WTC11 (cell line): ENCODE measurements around the gene IP6K2. TPM values are rescaled to one million over a fixed set of nuclear protein-coding genes. Genes with fewer than 3 reads are reported as not detected.

Experiments used
- ATAC-seq: fragments of 200-7000 bp; cut with Tn5 transposase; 2 replicates; pipeline ENCODE4 v1.10.0; 2021; ENCODE audit warnings: mild to moderate bottlenecking, moderate library complexity
- CTCF ChIA-PET: fragments of 300-600 bp; sonication (Branson Sonifier 250); formaldehyde crosslinking; loops from one replicate; lab custom pipeline; 2021; ENCODE audit warnings: antibody characterized with exemption; lab: Charles Lee
- POLR2A ChIA-PET: fragments of 350-600 bp; sonication (Branson Sonifier 250); formaldehyde crosslinking; loops from one replicate; lab custom pipeline; 2021; ENCODE audit warnings: antibody characterized with exemption; lab: Charles Lee
- DNase-seq: peaks from one replicate; pipeline ENCODE4 v3.0.0; 2021; ENCODE audit warnings: low spot score
- H3K27ac Mint-ChIP-seq: 2 replicates; pipeline ENCODE4 v1.8.0; 2021; ENCODE audit warnings: mixed read lengths
- H3K27me3 Mint-ChIP-seq: 2 replicates; pipeline ENCODE4 v1.8.0; 2021; ENCODE audit warnings: low read depth, mild to moderate bottlenecking, moderate library complexity, mixed read lengths
- H3K36me3 Mint-ChIP-seq: 2 replicates; pipeline ENCODE4 v1.8.0; 2021; ENCODE audit warnings: mixed read lengths
- H3K4me1 Mint-ChIP-seq: 2 replicates; pipeline ENCODE4 v1.8.0; 2022; ENCODE audit warnings: mixed read lengths
- H3K4me3 Mint-ChIP-seq: 2 replicates; pipeline ENCODE4 v1.8.0; 2021; ENCODE audit warnings: mild to moderate bottlenecking, moderate library complexity, mixed read lengths
- H3K9me3 Mint-ChIP-seq: 2 replicates; pipeline ENCODE4 v1.8.0; 2021; ENCODE audit warnings: mixed read lengths
- GTF2I ChIP-seq: fragments of 250-450 bp; sonication (Bioruptor Pico); conservative IDR thresholded peaks from 2 replicates; pipeline ENCODE4 v1.4.0; 2021; ENCODE audit warnings: mild to moderate bottlenecking
- JUN ChIP-seq: sonication (generic); formaldehyde crosslinking; IDR thresholded peaks from 2 replicates; pipeline ENCODE4 v1.8.0; 2023; ENCODE audit warnings: mild to moderate bottlenecking, missing genetic modification reagents
- NFE2L1 ChIP-seq: sonication (generic); formaldehyde crosslinking; IDR thresholded peaks from 2 replicates; pipeline ENCODE4 v1.8.1; 2023; ENCODE audit warnings: missing genetic modification reagents
- NFYB ChIP-seq: sonication (generic); formaldehyde crosslinking; conservative IDR thresholded peaks from 2 replicates; pipeline ENCODE4 v1.8.0; 2022; ENCODE audit warnings: low read depth, missing genetic modification reagents
- NR1H2 ChIP-seq: sonication (generic); formaldehyde crosslinking; IDR thresholded peaks from 2 replicates; pipeline ENCODE4 v1.9.0; 2021; ENCODE audit warnings: mild to moderate bottlenecking, moderate library complexity, missing genetic modification reagents
- OVOL2 ChIP-seq: fragments of 250-450 bp; sonication (Bioruptor Pico); IDR thresholded peaks from 2 replicates; pipeline ENCODE4 v1.9.0; 2021; ENCODE audit warnings: mild to moderate bottlenecking, borderline replicate concordance
- ZNF121 ChIP-seq: sonication (generic); formaldehyde crosslinking; IDR thresholded peaks from 2 replicates; pipeline ENCODE4 v1.8.0; 2023; ENCODE audit warnings: missing genetic modification reagents
- total RNA-seq: library from RNA; stranded (reverse); gene quantifications from 3 replicates; pipeline ENCODE4 v1.2.3, GENCODE V29; 2021
- TF ChIP-seq, protein P1 (sequence below): sonication (generic); formaldehyde crosslinking; IDR thresholded peaks from 2 replicates; pipeline ENCODE4 v1.8.0; 2022; ENCODE audit warnings: mild to moderate bottlenecking, missing genetic modification reagents
- TF ChIP-seq, protein P2 (sequence below): sonication (generic); formaldehyde crosslinking; IDR thresholded peaks from 2 replicates; pipeline ENCODE4 v1.8.0; 2022; ENCODE audit warnings: mild to moderate bottlenecking, missing genetic modification reagents
- TF ChIP-seq, protein P3 (sequence below): sonication (generic); formaldehyde crosslinking; IDR thresholded peaks from 2 replicates; pipeline ENCODE4 v1.8.1; 2023; ENCODE audit warnings: mild to moderate bottlenecking, missing genetic modification reagents, moderate library complexity
- TF ChIP-seq, protein P4 (sequence below): sonication (generic); formaldehyde crosslinking; IDR thresholded peaks from 2 replicates; pipeline ENCODE4 v1.8.0; 2022; ENCODE audit warnings: missing genetic modification reagents
- TF ChIP-seq, protein P5 (sequence below): sonication (generic); formaldehyde crosslinking; IDR thresholded peaks from 2 replicates; pipeline ENCODE4 v1.8.0; 2023; ENCODE audit warnings: missing genetic modification reagents, mild to moderate bottlenecking, borderline replicate concordance

Gene IP6K2
- total RNA-seq, 1 experiment from 2014 or later = 123 TPM

DNA sequence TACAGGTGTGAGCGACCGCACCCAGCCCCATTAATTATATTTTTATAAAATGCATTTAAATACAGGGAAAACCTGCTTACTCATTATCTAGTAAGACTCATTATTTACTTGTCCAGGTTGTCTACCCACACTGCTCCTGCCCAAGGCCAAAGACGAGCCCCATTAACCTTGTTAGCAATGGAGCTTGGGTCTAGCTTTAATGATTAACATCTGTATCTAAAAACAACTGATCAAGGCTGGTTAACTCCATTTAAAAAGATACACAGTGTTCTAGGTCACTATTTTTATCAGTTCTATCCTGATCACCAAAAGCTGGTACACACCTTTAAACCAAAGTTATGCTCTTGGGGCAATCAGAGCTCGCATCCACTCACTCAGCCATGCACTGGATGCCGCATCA is 20.9 kb downstream of the IP6K2 start (continued):
- TF ChIP-seq, protein P1, sequence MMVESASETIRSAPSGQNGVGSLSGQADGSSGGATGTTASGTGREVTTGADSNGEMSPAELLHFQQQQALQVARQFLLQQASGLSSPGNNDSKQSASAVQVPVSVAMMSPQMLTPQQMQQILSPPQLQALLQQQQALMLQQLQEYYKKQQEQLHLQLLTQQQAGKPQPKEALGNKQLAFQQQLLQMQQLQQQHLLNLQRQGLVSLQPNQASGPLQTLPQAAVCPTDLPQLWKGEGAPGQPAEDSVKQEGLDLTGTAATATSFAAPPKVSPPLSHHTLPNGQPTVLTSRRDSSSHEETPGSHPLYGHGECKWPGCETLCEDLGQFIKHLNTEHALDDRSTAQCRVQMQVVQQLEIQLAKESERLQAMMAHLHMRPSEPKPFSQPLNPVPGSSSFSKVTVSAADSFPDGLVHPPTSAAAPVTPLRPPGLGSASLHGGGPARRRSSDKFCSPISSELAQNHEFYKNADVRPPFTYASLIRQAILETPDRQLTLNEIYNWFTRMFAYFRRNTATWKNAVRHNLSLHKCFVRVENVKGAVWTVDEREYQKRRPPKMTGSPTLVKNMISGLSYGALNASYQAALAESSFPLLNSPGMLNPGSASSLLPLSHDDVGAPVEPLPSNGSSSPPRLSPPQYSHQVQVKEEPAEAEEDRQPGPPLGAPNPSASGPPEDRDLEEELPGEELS (CRISPR knock-in tag) = no peak

DNA sequence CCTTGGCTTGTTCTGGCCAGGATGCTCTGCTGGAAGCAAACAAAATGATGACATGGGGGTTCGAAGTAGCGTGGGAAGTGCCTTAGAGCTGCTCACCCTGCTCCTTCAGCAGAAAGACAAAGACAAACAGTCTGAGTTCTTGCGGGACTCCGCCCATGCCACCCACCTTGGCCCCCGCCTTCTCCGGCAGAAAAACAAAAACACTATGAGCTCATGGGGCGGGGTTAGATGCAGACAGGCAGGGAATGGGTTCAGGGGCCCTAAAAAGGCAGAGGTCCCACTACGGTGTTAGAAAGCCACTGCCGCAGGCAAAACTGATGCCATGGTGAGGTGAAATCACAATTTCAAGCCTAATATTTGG is 21.6 kb downstream of the IP6K2 start:
- H3K4me3 Mint-ChIP-seq = peak overlapping the region; percentile 42
- H3K36me3 Mint-ChIP-seq = peaks cover 61% of the 10 kb centered on the region
- CTCF ChIA-PET = interaction anchor here (0.8 to 3.5 kb wide), 9 partner anchors 9 to 476 kb away, joined by 3 to 26 read pairs (median 5); partner anchors contain the start of genes IP6K2, KLHDC8B, NCKIPSD and NDUFAF3
- peaks cover 29% of the 10 kb centered on the region for H3K4me1 Mint-ChIP-seq
- no peaks in the 10 kb centered on the region for H3K9me3 Mint-ChIP-seq
- peak overlapping the region; percentile 94 for H3K27ac Mint-ChIP-seq
- no peak for TF ChIP-seq OVOL2 (CRISPR knock-in tag)
- TF ChIP-seq, protein P2, sequence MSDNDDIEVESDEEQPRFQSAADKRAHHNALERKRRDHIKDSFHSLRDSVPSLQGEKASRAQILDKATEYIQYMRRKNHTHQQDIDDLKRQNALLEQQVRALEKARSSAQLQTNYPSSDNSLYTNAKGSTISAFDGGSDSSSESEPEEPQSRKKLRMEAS (CRISPR knock-in tag) = 0 out of 2 replicates have a peak, but pooled peaks have one; percentile 23
- TF ChIP-seq NR1H2 (CRISPR knock-in tag) = no peak
- DNase-seq = peak; percentile 80
- POLR2A ChIA-PET = interaction anchor here (0.7 to 1.6 kb wide), 3 partner anchors 10 to 22 kb away, joined by 3 to 6 read pairs (median 3); partner anchors contain the start of gene NCKIPSD
- peak; percentile 89 for ATAC-seq
- no peaks in the 10 kb centered on the region for H3K27me3 Mint-ChIP-seq

DNA sequence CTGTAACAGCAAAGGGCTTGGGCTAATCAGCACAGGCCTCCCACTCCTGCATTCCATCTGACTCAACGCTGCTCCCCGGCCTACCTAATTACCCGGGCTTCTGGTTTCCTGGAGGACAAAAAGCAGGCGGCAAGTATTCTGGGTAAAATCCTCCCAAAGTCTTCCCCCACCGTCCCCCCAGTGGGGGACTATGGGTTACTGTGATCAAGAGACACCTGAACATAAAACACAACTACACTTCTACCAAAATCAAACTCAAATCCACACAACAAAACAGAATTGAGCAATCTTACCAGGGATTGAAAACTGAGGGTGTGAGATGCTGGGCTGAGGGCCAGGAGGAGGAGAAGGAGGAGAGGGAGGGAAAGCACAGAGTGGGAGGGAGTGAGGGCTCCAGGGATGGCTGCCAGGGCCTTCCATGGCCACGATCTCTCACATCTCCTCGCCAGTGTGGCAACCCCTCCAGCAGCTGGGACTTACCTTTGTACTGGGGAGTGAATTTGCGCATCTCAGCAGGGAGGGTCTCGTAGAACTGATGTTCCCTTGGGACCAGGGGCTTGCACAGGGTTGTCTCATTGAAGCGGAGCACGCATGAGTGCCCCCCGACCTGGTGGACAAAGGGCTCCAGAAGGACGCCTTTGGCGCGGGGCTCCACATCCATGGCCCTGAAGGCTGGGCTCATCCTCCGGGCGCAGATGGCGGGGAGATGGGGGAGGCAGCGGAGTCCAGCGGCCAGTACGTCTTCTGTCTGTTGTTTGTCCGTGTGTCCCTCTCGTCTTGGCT is 22.2 kb downstream of the IP6K2 start:
- H3K4me1 Mint-ChIP-seq = peaks cover 24% of the 10 kb centered on the region
- H3K4me3 Mint-ChIP-seq = peak overlapping the region; percentile 42
- DNase-seq (peak; percentile 20), ATAC-seq (peak; percentile 26)
- 0 out of 2 replicates have a peak, but pooled peaks have one; percentile 33 for TF ChIP-seq JUN (CRISPR knock-in tag)
- TF ChIP-seq NFE2L1 (CRISPR knock-in tag) = no peak
- TF ChIP-seq, protein P3, sequence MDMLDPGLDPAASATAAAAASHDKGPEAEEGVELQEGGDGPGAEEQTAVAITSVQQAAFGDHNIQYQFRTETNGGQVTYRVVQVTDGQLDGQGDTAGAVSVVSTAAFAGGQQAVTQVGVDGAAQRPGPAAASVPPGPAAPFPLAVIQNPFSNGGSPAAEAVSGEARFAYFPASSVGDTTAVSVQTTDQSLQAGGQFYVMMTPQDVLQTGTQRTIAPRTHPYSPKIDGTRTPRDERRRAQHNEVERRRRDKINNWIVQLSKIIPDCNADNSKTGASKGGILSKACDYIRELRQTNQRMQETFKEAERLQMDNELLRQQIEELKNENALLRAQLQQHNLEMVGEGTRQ (CRISPR knock-in tag) = no peak
- no peaks in the 10 kb centered on the region for H3K27me3 Mint-ChIP-seq
- ChIA-PET POLR2A (interaction anchor here (0.7 to 1.6 kb wide), 3 partner anchors 9 to 23 kb away, joined by 3 to 6 read pairs (median 3); partner anchors contain the start of gene NCKIPSD), CTCF (interaction anchor here (0.8 to 3.5 kb wide), 7 partner anchors 9 to 293 kb away, joined by 3 to 26 read pairs (median 7); partner anchors contain the start of genes IP6K2, NCKIPSD and SLC26A6)
- H3K36me3 Mint-ChIP-seq = peaks cover 65% of the 10 kb centered on the region
- peak overlapping the region; percentile 94 for H3K27ac Mint-ChIP-seq
- H3K9me3 Mint-ChIP-seq = no peaks in the 10 kb centered on the region

DNA sequence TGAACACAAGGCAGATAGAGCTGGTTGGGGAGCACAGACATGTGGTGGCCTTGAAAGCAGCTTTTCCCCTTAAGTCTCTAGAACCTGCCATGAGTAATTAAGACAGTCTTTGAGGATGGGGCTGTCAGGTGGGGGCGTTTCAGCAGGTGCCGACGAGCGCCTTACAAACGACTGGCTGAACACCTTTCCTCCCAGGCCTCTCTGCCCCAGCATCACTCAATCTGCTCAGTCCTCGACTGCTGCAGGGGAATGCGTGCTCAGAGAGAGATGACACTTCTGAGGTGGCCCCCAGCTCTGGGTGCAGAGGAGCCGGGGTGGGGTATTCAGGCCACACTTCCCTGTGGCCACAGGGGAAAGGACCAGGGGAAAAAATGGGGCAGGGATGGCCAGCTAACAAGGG is 23.2 kb downstream of the IP6K2 start:
- CTCF ChIA-PET = no interaction called here
- Mint-ChIP-seq H3K27ac (peak overlapping the region; percentile 63; the same call in 1 of the 2 replicates), H3K36me3 (peaks cover 67% of the 10 kb centered on the region), H3K9me3 (no peaks in the 10 kb centered on the region), H3K4me3 (no peak overlapping the region), H3K4me1 (peaks cover 21% of the 10 kb centered on the region), H3K27me3 (no peaks in the 10 kb centered on the region)
- DNase-seq (no peak), ATAC-seq (no peak)
- TF ChIP-seq NFYB (CRISPR knock-in tag) = no peak
- no peak for TF ChIP-seq GTF2I (CRISPR knock-in tag)
- POLR2A ChIA-PET = no interaction called here

DNA sequence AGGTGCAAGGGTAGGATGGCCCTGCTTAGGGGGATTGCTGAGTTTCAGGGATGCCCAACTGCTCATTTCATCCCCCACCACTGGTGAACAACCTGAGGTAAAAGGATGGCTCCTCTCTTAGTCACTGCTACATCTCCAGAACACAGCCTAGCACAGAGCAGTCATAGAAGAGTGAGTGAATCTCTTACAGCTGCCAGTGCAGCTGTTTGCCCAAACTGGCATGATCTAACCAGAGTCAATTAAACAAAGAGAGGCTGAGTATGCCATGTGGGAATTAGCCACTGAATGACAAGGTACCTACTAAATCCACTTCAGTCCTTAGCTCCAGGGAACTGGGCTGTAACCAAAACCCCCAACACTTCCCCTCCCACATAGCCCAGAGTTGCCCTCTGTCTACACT is 24.5 kb downstream of the IP6K2 start:
- POLR2A ChIA-PET = no interaction called here
- CTCF ChIA-PET = no interaction called here
- no peaks in the 10 kb centered on the region for H3K27me3 Mint-ChIP-seq
- DNase-seq (no peak), ATAC-seq (no peak)
- no peak overlapping the region for H3K27ac Mint-ChIP-seq
- H3K4me3 Mint-ChIP-seq = no peak overlapping the region
- H3K36me3 Mint-ChIP-seq = peaks cover 71% of the 10 kb centered on the region
- H3K9me3 Mint-ChIP-seq = no peaks in the 10 kb centered on the region
- H3K4me1 Mint-ChIP-seq = peaks cover 19% of the 10 kb centered on the region
- TF ChIP-seq, protein P4, sequence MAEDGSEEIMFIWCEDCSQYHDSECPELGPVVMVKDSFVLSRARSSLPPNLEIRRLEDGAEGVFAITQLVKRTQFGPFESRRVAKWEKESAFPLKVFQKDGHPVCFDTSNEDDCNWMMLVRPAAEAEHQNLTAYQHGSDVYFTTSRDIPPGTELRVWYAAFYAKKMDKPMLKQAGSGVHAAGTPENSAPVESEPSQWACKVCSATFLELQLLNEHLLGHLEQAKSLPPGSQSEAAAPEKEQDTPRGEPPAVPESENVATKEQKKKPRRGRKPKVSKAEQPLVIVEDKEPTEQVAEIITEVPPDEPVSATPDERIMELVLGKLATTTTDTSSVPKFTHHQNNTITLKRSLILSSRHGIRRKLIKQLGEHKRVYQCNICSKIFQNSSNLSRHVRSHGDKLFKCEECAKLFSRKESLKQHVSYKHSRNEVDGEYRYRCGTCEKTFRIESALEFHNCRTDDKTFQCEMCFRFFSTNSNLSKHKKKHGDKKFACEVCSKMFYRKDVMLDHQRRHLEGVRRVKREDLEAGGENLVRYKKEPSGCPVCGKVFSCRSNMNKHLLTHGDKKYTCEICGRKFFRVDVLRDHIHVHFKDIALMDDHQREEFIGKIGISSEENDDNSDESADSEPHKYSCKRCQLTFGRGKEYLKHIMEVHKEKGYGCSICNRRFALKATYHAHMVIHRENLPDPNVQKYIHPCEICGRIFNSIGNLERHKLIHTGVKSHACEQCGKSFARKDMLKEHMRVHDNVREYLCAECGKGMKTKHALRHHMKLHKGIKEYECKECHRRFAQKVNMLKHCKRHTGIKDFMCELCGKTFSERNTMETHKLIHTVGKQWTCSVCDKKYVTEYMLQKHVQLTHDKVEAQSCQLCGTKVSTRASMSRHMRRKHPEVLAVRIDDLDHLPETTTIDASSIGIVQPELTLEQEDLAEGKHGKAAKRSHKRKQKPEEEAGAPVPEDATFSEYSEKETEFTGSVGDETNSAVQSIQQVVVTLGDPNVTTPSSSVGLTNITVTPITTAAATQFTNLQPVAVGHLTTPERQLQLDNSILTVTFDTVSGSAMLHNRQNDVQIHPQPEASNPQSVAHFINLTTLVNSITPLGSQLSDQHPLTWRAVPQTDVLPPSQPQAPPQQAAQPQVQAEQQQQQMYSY (CRISPR knock-in tag) = no peak
- TF ChIP-seq, protein P5, sequence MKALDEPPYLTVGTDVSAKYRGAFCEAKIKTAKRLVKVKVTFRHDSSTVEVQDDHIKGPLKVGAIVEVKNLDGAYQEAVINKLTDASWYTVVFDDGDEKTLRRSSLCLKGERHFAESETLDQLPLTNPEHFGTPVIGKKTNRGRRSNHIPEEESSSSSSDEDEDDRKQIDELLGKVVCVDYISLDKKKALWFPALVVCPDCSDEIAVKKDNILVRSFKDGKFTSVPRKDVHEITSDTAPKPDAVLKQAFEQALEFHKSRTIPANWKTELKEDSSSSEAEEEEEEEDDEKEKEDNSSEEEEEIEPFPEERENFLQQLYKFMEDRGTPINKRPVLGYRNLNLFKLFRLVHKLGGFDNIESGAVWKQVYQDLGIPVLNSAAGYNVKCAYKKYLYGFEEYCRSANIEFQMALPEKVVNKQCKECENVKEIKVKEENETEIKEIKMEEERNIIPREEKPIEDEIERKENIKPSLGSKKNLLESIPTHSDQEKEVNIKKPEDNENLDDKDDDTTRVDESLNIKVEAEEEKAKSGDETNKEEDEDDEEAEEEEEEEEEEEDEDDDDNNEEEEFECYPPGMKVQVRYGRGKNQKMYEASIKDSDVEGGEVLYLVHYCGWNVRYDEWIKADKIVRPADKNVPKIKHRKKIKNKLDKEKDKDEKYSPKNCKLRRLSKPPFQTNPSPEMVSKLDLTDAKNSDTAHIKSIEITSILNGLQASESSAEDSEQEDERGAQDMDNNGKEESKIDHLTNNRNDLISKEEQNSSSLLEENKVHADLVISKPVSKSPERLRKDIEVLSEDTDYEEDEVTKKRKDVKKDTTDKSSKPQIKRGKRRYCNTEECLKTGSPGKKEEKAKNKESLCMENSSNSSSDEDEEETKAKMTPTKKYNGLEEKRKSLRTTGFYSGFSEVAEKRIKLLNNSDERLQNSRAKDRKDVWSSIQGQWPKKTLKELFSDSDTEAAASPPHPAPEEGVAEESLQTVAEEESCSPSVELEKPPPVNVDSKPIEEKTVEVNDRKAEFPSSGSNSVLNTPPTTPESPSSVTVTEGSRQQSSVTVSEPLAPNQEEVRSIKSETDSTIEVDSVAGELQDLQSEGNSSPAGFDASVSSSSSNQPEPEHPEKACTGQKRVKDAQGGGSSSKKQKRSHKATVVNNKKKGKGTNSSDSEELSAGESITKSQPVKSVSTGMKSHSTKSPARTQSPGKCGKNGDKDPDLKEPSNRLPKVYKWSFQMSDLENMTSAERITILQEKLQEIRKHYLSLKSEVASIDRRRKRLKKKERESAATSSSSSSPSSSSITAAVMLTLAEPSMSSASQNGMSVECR (CRISPR knock-in tag) = no peak
- TF ChIP-seq ZNF121 (CRISPR knock-in tag) = no peak
- TF ChIP-seq, protein P3 (CRISPR knock-in tag) = no peak
